22Rv1 (cell line): ENCODE data around the gene MORN5.

ENCODE experiments used
- CTCF ChIP-seq: fragments of 450-650 bp; IDR thresholded peaks from 2 replicates; pipeline ENCODE4 v1.5.1; 2017; ENCODE audit warnings: mild to moderate bottlenecking
- ZFX ChIP-seq: fragments of 450-650 bp; IDR thresholded peaks from 2 replicates; pipeline ENCODE4 v1.6.1; 2017; ENCODE audit warnings: antibody characterized with exemption, borderline replicate concordance

DNA sequence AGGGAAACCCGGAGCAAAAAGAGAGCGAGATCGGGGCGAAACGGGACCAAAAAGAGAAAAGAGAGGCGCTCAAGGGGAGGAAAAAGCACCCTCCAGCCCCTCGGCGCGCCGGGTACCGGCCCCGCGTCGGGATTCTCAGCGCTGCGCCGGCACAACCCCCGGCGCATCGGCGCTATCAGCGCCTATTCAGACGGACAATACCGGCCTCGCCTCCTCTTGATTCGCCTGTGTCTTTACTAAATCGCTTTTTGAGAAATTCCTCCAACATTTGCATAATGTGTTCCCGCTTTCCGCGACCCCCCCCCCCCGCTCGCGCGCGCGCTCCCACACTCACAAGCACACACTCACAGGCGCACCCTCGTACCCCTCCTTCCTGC lies 68.5 kb downstream of the MORN5 start:
- TF ChIP-seq CTCF (no peak), ZFX (no peak)
